ENCODE measurements around the gene ITSN2. TPM values are rescaled to one million over a fixed set of nuclear protein-coding genes. Genes with fewer than 3 reads are reported as not detected.

ITSN2 gene
- total and polyA plus RNA-seq, 5 experiments from 2014 or later: 45.9 to 156 (median 57.8) TPM

DNA sequence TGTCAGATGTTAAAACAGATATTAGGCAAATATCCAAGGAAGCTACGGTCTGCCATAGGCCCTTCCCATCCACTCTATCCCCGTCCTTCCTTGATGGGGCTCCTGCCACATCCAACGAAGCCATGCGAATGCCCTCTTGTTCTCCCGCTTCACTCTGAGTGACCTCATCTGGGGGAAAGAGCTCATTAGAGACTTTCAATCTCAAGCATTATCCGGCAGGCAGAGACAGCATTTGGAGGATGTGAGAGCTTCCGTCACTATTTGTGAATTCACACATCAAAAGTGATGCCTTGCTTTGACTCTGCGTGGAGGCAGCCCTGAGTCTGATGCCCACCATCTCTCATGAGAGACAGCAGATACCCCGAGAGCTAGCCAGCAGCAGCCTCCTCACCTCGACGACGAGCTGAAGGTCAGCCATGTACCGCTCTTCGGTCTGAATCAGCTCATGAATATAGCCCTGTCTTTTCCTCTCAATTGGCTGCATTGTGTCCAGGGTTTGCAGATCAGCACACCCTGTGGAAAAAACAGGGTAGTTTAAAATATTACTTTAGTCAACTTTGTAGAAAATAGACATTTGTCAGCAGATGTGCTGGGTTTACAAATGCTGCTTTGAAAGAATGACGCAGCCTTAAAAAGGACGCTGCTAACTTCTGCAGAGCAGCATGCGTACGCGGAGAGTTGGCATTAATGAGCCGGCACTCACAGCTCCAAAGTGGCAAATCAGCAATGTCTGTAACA lies 139.6 kb downstream of the ITSN2 start:
- Mint-ChIP-seq H3K36me3 (peaks cover 0 to 73% (median 16%) of the 10 kb centered on the region in 3 donors), H3K9me3 (no peaks in the 10 kb centered on the region), H3K27me3 (no peaks in the 10 kb centered on the region), H3K4me1 (peaks cover 0 to 2% (median 0%) of the 10 kb centered on the region in 4 donors), H3K27ac (peak overlapping the region in 1 of 10 donors; percentile 33), H3K4me3 (no peak overlapping the region)
- DNase-seq (no peak), ATAC-seq (no peak)
- POLR2A ChIA-PET: no interaction called here

DNA sequence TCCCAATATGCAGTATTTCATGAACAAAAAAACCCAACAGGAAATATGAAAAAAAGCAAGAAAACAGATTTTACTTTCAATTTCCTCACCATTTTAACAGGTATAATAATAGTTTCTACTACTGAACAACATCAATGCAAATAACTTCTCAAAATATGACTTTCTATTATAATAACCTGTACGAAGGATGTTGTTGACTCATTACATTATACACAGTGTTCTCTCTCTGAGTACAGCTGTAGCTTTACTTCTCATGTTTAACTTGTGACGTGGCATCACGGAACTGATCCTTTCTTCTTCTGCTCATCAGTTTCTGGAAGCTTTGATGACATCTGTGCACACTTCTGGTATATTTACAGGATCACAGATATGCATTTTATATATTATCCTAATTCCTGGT lies 145.5 kb downstream of the ITSN2 start:
- Mint-ChIP-seq H3K4me1 (peaks cover 0 to 4% (median 2%) of the 10 kb centered on the region in 4 donors), H3K36me3 (peaks cover 4 to 88% (median 33%) of the 10 kb centered on the region in 3 donors), H3K27ac (peak overlapping the region in 3 of 10 donors; percentile 31 to 84 (median 69))

DNA sequence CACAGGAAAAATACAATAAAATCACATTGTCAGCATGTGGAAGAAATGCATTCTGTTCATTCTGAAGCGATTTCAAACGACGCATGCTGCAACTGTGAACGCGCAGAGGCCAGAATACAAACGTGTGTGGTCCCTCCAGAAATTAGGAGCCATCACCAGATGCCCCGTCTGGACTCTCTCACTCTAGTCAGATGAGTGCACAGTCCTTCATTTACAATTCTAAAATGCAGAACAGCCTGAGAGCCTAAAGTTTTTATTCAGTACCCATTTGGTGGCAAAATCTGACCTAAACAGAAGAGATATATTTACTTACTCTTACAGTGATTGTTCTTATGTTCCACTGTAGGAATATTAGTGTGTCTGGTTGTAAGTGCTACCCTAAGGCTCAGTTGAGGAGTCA lies 148.9 kb downstream of the ITSN2 start:
- Mint-ChIP-seq H3K4me1 (peaks cover 0 to 4% (median 2%) of the 10 kb centered on the region in 4 donors), H3K4me3 (no peak overlapping the region), H3K27ac (peak overlapping the region in 1 of 10 donors; percentile 40), H3K36me3 (peaks cover 4 to 97% (median 52%) of the 10 kb centered on the region in 3 donors), H3K9me3 (no peaks in the 10 kb centered on the region), H3K27me3 (no peaks in the 10 kb centered on the region)
- ATAC-seq (no peak), DNase-seq (no peak)
- POLR2A ChIA-PET: no interaction called here

More for the DNA sequence above, 145.5 kb downstream of the ITSN2 start:
- POLR2A ChIA-PET: interaction anchor here (0.7 kb wide), 1 partner anchor 37 kb away, joined by 3 read pairs; no protein-coding TSS in a partner anchor
- no peak for DNase-seq
- no peak overlapping the region for H3K4me3 Mint-ChIP-seq
- no peak for ATAC-seq
- no peaks in the 10 kb centered on the region for H3K9me3 Mint-ChIP-seq
- H3K27me3 Mint-ChIP-seq: no peaks in the 10 kb centered on the region

DNA sequence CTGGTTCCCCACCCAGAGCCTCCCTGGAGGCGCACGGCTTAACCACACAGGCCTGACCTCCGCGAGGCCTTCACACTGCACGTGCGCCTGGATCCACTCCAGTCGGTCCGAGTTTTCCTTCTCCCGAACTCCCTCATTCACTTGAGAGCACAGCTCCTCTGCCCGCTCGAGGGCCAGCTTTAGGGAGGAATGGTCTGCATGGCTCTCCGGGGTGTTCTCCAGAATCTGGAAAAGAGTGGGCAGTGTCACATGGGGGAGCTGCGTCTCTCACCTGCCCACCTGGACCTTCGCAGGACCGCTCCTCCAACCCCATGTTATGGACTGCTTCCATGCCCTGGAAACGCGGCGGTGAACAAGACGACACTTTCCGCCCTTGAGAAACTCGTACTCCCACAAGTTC lies 149.6 kb downstream of the ITSN2 start:
- H3K4me1 Mint-ChIP-seq: peaks cover 0 to 4% (median 2%) of the 10 kb centered on the region in 4 donors
- no peaks in the 10 kb centered on the region for H3K27me3 Mint-ChIP-seq
- no peak overlapping the region for H3K4me3 Mint-ChIP-seq
- ATAC-seq: no peak
- peaks cover 4 to 95% (median 50%) of the 10 kb centered on the region in 3 donors for H3K36me3 Mint-ChIP-seq
- H3K27ac Mint-ChIP-seq: no peak overlapping the region
- DNase-seq: no peak
- POLR2A ChIA-PET: no interaction called here
- H3K9me3 Mint-ChIP-seq: no peaks in the 10 kb centered on the region

DNA sequence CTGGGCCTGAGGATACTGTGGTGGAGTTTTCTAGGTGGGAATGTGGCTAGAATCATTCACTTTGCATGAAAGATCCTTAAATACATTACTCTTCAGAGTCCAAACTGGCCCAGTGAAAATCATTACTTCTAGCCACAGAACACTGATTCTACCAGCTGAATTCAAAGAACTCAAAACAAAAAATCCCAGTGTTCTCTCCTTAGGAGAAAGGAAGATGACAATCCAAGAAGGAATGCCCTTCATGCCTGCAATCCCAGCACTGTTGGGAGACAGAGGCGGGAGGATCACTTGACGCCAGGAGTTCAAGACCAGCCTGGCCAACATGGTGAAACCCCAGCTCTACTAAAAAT lies 150.3 kb downstream of the ITSN2 start:
- DNase-seq: no peak
- Mint-ChIP-seq H3K27me3 (no peaks in the 10 kb centered on the region), H3K36me3 (peaks cover 4 to 92% (median 54%) of the 10 kb centered on the region in 3 donors), H3K27ac (no peak overlapping the region), H3K4me1 (peaks cover 0 to 4% (median 2%) of the 10 kb centered on the region in 4 donors), H3K4me3 (no peak overlapping the region), H3K9me3 (no peaks in the 10 kb centered on the region)
- POLR2A ChIA-PET: no interaction called here
- no peak for ATAC-seq

DNA sequence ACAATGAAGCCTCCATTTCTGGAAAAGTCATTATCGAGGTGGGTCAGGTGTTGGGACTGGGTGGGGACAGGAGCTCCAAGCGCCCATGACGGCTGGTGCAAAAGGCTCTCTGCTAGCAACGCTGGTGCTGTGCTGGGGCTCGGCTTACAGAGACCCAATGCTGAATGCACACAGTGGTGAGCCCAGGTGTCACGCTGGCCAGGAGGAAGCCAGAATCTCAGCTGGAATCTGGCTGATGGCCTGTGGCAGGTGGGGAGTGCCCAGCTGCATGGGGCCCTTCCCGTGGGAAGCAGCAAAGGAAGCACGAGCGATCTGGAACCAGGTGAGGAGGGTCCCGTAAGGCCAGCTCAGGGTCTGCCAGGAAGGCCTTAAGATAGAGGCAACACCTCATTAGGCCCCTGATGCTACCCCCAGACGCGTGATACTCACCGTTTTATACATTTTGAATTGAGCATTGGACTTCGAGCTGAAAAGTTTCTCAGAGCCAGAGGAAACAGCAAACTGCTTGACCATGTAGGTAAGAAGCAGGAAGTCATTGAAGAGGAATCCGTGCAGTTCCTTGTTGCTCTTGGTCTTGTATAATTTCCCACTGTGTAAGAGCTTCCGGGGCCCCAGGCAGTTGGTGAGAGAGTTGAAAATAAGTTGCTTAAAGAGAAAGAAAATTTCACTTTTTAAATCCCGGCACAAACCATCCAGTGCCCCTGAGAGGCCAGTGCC lies 150.8 kb downstream of the ITSN2 start:
- Mint-ChIP-seq H3K27ac (peak overlapping the region in 1 of 10 donors; percentile 65), H3K36me3 (peaks cover 4 to 92% (median 58%) of the 10 kb centered on the region in 3 donors), H3K27me3 (no peaks in the 10 kb centered on the region), H3K4me1 (peaks cover 0 to 3% (median 0%) of the 10 kb centered on the region in 4 donors), H3K4me3 (no peak overlapping the region), H3K9me3 (no peaks in the 10 kb centered on the region)
- ATAC-seq: no peak
- POLR2A ChIA-PET: no interaction called here
- no peak for DNase-seq

DNA sequence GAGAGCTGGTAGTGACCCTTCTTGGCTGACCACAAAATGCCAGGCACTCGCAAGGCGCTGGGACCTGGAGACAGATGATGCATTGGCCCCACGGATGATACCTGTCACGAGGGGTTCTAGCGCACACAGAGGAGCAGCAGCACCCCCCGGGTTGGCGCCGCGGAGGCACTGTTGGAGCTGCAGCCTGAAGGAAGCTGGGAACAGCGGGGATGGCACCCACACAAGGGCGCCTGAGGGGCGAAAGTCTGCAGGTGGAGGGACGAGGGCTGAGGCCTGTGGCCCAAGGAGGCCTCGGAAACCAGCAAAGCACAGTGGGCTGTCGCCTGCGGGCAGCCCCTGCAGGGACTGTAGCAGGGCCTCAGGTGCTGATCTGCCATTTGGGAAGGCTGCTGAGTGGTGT lies 151.8 kb downstream of the ITSN2 start:
- peak overlapping the region in 1 of 10 donors; percentile 88 for H3K27ac Mint-ChIP-seq
- POLR2A ChIA-PET: no interaction called here
- H3K36me3 Mint-ChIP-seq: peaks cover 4 to 93% (median 62%) of the 10 kb centered on the region in 3 donors
- H3K27me3 Mint-ChIP-seq: no peaks in the 10 kb centered on the region
- no peak for DNase-seq
- peaks cover 0 to 3% (median 0%) of the 10 kb centered on the region in 4 donors for H3K4me1 Mint-ChIP-seq
- H3K9me3 Mint-ChIP-seq: no peaks in the 10 kb centered on the region
- ATAC-seq: no peak
- H3K4me3 Mint-ChIP-seq: no peak overlapping the region

DNA sequence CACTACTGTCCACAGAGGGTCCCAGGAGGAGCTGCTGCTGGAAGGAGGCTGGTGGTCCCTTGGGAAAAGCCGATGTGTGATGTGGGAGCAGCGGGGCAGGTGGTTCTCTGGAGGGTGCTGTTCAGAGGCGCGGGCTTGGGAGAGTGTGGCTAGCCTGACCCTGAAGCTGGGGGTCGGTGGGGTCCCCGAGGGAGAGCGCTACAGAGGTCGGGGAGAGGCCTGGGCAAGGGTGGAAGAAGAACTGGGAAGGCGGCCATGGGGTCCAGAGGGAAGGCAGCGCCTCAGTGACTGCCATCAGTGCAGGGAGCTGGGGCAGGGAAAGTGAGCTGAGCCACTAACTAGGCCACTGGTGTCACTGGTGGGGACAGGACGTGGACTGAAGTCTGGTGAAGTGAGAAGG lies 153.0 kb downstream of the ITSN2 start:
- Mint-ChIP-seq H3K4me3 (no peak overlapping the region), H3K27me3 (no peaks in the 10 kb centered on the region), H3K27ac (peak overlapping the region in 3 of 10 donors; percentile 14 to 88 (median 65)), H3K4me1 (peaks cover 0 to 3% (median 0%) of the 10 kb centered on the region in 4 donors), H3K9me3 (no peaks in the 10 kb centered on the region), H3K36me3 (peaks cover 4 to 92% (median 64%) of the 10 kb centered on the region in 3 donors)
- POLR2A ChIA-PET: no interaction called here
- no peak for DNase-seq
- no peak for ATAC-seq

DNA sequence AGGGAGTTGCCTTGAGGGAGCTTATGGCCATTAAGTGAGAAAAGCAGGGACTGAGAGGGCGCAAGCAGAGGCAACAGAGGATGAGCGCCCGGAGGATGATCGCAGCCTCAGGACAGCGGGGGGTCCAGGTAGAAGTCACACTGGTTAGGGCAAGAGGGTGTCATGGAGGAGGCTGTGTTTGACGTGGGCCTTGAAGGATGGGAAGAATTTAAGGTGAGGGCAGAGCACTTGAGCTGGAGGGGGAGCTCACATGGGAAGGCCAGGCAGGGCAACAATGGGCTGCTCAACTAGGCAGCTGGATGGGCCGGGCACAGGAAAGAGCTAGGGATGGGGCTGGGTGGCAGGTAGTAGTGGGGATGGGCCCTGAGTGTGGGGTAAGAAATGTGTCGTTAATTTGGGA lies 153.6 kb downstream of the ITSN2 start:
- H3K27ac Mint-ChIP-seq: peak overlapping the region in 5 of 10 donors; percentile 27 to 69 (median 61)
- no peaks in the 10 kb centered on the region for H3K9me3 Mint-ChIP-seq
- H3K27me3 Mint-ChIP-seq: no peaks in the 10 kb centered on the region
- POLR2A ChIA-PET: interaction anchor here (0.5 kb wide), 1 partner anchor 21 kb away, joined by 3 read pairs; no protein-coding TSS in a partner anchor
- no peak overlapping the region for H3K4me3 Mint-ChIP-seq
- ATAC-seq (no peak), DNase-seq (no peak)
- H3K36me3 Mint-ChIP-seq: peaks cover 4 to 89% (median 62%) of the 10 kb centered on the region in 3 donors
- peaks cover 0 to 3% (median 0%) of the 10 kb centered on the region in 4 donors for H3K4me1 Mint-ChIP-seq

DNA sequence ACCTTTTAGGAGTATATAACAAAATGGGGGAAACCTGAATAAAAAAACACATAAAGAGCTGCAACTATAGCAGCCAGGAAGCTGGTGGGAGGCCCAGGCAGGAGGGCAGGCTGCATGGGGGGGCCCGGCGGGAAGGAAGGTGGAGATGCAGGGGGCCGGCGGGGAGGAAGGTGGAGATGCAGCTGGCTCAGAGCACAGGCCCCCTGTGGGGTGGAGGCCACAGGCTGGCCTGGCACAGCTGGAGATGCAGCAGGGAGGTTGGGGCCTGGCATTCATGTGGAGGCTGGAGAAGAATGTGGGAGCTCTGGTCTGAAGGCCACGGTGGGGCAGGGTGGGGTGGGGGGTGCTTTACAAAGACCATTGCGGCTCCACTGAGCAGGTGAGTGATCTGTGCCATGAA lies 154.1 kb downstream of the ITSN2 start:
- DNase-seq: no peak
- no peaks in the 10 kb centered on the region for H3K27me3 Mint-ChIP-seq
- no peaks in the 10 kb centered on the region for H3K9me3 Mint-ChIP-seq
- POLR2A ChIA-PET: interaction anchor here (0.5 kb wide), 1 partner anchor 21 kb away, joined by 3 read pairs; no protein-coding TSS in a partner anchor
- peaks cover 2 to 86% (median 62%) of the 10 kb centered on the region in 3 donors for H3K36me3 Mint-ChIP-seq
- peak overlapping the region in 3 of 10 donors; percentile 9 to 45 (median 43) for H3K27ac Mint-ChIP-seq
- ATAC-seq: no peak
- H3K4me3 Mint-ChIP-seq: no peak overlapping the region
- H3K4me1 Mint-ChIP-seq: peaks cover 0 to 3% (median 0%) of the 10 kb centered on the region in 4 donors

DNA sequence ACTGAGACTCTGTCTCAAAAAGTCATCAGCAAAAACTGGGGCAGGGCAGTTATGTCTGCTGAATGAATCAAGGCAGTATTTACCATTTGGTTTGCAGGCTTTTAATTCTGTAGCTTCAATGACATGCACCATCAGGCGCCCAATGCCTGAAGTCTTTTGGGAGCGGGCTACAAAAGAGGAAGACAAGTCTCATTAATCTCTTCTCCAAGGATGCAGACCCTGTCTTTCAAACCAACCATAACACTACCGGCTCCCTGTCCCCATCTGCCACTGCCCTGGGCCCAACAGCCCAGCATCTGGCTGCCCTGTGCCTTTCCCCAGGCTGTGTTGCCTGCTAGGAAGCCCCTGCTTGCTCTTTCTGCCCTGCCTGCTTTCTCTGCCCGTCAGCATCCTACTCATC lies 155.2 kb downstream of the ITSN2 start:
- H3K27ac Mint-ChIP-seq: peak overlapping the region in 3 of 10 donors; percentile 41 to 74 (median 45)
- no peaks in the 10 kb centered on the region for H3K27me3 Mint-ChIP-seq
- POLR2A ChIA-PET: no interaction called here
- ATAC-seq (no peak), DNase-seq (no peak)
- peaks cover 0 to 3% (median 0%) of the 10 kb centered on the region in 9 donors for H3K9me3 Mint-ChIP-seq
- H3K36me3 Mint-ChIP-seq: peaks cover 0 to 79% (median 60%) of the 10 kb centered on the region in 3 donors
- H3K4me3 Mint-ChIP-seq: no peak overlapping the region
- peaks cover 0 to 3% (median 0%) of the 10 kb centered on the region in 4 donors for H3K4me1 Mint-ChIP-seq

DNA sequence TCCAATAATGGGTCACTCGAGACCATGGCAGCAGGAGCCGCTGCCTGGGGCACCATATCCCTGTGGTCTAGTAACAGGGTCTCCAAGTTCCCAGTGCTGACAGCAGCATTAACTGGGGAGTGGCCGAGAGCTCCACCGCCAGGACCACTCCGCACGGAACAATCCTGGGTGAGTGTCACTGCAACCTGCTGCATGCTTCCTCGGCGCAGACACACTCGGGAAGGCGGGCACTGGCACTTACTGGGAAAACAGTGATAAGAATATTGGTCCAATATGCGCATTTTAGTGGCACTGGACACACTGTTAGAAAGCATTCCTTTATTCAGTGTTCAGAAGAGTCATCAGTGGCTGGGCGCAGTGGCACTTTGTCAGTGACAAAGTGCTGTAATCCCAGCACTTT lies 155.8 kb downstream of the ITSN2 start:
- POLR2A ChIA-PET: no interaction called here
- H3K27ac Mint-ChIP-seq: no peak overlapping the region
- DNase-seq (no peak), ATAC-seq (no peak)
- peaks cover 0 to 6% (median 0%) of the 10 kb centered on the region in 9 donors for H3K9me3 Mint-ChIP-seq
- H3K4me1 Mint-ChIP-seq: peaks cover 0 to 3% (median 0%) of the 10 kb centered on the region in 4 donors
- no peaks in the 10 kb centered on the region for H3K27me3 Mint-ChIP-seq
- H3K36me3 Mint-ChIP-seq: peaks cover 0 to 76% (median 59%) of the 10 kb centered on the region in 3 donors
- H3K4me3 Mint-ChIP-seq: no peak overlapping the region

DNA sequence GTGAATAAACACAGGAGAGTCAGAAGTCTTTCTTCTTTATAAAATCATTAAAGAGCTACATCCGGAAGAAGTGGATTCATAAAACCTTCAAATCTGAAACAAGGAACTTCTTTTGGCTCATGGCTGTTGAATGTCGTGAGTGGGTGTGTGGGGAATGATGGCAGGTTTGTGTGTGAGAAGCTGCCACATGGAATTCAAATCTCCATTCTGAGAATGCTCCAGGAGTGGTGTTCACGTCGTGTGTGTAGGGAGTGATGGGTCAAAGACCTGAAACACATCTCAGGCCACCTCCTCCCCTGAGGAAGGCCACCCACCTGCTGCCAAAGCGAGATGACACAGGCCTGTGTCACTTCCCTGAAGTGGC lies 156.6 kb downstream of the ITSN2 start:
- ATAC-seq (no peak), DNase-seq (no peak)
- H3K4me1 Mint-ChIP-seq: peaks cover 0 to 3% (median 0%) of the 10 kb centered on the region in 4 donors
- H3K9me3 Mint-ChIP-seq: peaks cover 0 to 12% (median 2%) of the 10 kb centered on the region in 9 donors
- H3K4me3 Mint-ChIP-seq: no peak overlapping the region
- no peaks in the 10 kb centered on the region for H3K27me3 Mint-ChIP-seq
- POLR2A ChIA-PET: no interaction called here
- peaks cover 4 to 69% (median 53%) of the 10 kb centered on the region in 3 donors for H3K36me3 Mint-ChIP-seq
- peak overlapping the region in 1 of 10 donors; percentile 59 for H3K27ac Mint-ChIP-seq

All from naive thymus-derived CD8-positive, alpha-beta T cell (primary cell).